GM06990 (cell line): Measurements from ENCODE around the gene GTF2A1.

ENCODE experiments used
- DNase-seq: peaks from one replicate; pipeline ENCODE4 v3.0.0-alpha.2; 2011; ENCODE audit not compliant: insufficient read length; ENCODE audit errors: extremely low read depth
- H3K27me3 ChIP-seq: replicated peaks from 2 replicates; pipeline ENCODE4 v1.6.0; 2011; ENCODE audit warnings: low read length; ENCODE audit not compliant: control insufficient read depth, insufficient read depth
- H3K36me3 ChIP-seq: 2 replicates; pipeline ENCODE4 v1.5.1; 2011; ENCODE audit warnings: low read length; ENCODE audit not compliant: control insufficient read depth, insufficient read depth
- H3K4me3 ChIP-seq: replicated peaks from 2 replicates; pipeline ENCODE4 v1.5.1; 2011; ENCODE audit warnings: low read depth, mild to moderate bottlenecking, control low read depth, low read length
- TF ChIP-seq, protein P1 (sequence below): IDR thresholded peaks from 2 replicates; pipeline ENCODE4 v1.5.1; 2011; ENCODE audit warnings: low read length, control low read depth, mild to moderate bottlenecking, inconsistent platforms; ENCODE audit not compliant: insufficient read depth, poor library complexity, severe bottlenecking

Gene GTF2A1

GRCh38 chr14:81129242-81129641 lies 91.5 kb downstream of the GTF2A1 start:
- Histone ChIP-seq H3K4me3 (no peak overlapping the region), H3K36me3 (no peaks in the 10 kb centered on the region), H3K27me3 (no peaks in the 10 kb centered on the region)
- TF ChIP-seq, protein P1, sequence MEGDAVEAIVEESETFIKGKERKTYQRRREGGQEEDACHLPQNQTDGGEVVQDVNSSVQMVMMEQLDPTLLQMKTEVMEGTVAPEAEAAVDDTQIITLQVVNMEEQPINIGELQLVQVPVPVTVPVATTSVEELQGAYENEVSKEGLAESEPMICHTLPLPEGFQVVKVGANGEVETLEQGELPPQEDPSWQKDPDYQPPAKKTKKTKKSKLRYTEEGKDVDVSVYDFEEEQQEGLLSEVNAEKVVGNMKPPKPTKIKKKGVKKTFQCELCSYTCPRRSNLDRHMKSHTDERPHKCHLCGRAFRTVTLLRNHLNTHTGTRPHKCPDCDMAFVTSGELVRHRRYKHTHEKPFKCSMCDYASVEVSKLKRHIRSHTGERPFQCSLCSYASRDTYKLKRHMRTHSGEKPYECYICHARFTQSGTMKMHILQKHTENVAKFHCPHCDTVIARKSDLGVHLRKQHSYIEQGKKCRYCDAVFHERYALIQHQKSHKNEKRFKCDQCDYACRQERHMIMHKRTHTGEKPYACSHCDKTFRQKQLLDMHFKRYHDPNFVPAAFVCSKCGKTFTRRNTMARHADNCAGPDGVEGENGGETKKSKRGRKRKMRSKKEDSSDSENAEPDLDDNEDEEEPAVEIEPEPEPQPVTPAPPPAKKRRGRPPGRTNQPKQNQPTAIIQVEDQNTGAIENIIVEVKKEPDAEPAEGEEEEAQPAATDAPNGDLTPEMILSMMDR = no peak
- no peak for DNase-seq

DNA sequence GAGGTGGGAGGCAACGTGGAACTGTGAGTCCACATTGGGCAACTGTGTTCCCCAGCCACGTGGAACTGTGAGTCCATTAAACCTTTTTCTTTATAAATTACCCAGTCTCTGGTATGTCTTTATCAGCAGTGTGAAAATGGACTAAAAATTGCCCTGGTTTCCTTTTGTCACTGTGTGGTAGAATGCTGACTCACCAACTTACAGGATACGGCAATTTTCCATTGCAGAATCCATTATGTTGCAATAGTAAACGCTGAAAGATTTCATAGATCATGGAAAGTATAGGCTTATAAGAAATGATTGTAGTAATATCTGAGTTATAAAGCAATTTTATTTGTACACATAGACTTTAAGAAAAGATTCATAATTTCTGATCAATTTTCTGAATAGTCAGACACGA lies 93.0 kb downstream of the GTF2A1 start:
- DNase-seq = no peak
- Histone ChIP-seq H3K4me3 (no peak overlapping the region), H3K36me3 (no peaks in the 10 kb centered on the region), H3K27me3 (no peaks in the 10 kb centered on the region)
- TF ChIP-seq, protein P1 = no peak

DNA sequence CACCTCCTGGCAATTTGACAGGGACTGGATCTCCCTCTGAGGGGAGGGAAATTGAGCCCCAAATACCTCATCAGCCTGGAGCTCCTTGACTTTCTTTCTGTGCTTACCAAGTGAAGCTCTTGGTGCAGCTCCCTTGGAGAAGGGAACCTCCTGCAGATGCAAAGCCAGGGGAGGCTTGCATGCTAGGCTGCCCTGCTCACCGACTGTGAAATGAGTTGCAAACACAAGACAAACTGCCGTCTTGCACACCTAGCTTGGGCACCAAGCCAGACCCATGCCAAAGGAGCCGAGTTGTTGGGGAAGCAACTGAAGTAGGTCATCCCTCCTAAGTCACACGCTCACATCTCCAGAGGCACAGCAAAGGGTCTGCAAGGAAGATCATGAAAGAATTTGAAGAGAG lies 95.2 kb downstream of the GTF2A1 start:
- Histone ChIP-seq H3K4me3 (no peak overlapping the region), H3K27me3 (no peaks in the 10 kb centered on the region), H3K36me3 (no peaks in the 10 kb centered on the region)
- DNase-seq = peak; percentile 15
- TF ChIP-seq, protein P1 = no peak
